ENCODE data around the gene CNNM4. TPM values are rescaled to one million over a fixed set of nuclear protein-coding genes. Genes with fewer than 3 reads are reported as not detected.
A peak's percentile ranks its signal among the peaks of the same experiment; 100 is the strongest.

CNNM4 gene
- total and polyA plus RNA-seq, 4 donors, result 0.82 to 2.3 (median 2.1) TPM

DNA sequence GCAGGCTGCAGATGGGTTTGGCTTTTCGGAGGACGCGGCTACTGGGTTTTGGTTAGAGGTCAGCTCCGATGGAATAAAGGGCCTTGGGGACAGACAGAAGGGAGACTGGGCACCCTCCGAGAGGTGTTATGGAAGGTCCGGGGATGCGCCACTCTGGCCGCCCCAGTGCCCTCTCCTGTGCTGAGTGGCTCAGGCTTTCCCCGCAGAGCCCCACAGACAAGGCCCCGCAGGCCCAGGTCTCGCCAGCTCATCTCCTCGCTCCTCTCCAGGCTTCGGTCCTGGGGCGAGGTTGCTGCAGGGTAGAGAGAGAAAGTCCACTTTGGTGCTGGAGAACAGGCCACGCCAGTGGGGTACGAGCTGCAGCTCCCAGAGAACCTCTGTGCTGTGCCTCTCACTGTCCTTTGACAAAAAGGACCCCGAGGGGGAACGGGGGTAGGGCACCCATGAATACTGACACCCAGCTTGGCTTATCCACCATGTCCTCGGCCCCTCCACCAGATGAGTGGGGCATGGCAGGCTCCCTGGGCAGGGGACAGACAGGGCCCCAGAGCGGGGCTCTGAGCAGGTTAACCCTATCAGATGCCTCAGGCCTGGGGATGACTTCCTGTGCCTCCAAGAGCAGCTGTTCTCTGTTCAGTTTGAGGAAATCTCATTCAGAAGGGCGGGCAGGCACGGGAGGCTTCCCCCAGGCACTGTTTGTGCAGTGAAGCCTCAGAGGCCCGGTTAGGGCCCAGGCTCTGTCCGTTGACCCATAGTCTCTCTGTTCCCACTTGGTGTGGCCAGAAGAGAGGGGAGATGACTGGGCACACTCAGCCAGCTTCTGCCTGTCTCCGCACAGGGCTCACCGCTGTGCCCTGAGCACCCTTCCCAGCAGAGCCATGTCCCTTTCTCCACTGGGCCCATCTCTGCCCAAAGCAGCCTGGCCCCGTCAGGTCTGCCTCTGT, 39.6 kb downstream of the CNNM4 start:
- DNase-seq (ENCODE audit: low spot score), result no peak
- H3K27ac ChIP-seq (ENCODE audit: low read depth in 1 of 2, low read length in 2 of 2), result no peak overlapping the region
- peaks cover 0 to 5% (median 4%) of the 10 kb centered on the region in 4 donors for H3K4me1 ChIP-seq (ENCODE audit: control insufficient read depth in 4 of 4, insufficient read depth in 4 of 4, low read length in 3 of 4)
- TF ChIP-seq RAD21 (IDR thresholded peaks at IDR 0.05), result no peak
- TF ChIP-seq, protein P1, sequence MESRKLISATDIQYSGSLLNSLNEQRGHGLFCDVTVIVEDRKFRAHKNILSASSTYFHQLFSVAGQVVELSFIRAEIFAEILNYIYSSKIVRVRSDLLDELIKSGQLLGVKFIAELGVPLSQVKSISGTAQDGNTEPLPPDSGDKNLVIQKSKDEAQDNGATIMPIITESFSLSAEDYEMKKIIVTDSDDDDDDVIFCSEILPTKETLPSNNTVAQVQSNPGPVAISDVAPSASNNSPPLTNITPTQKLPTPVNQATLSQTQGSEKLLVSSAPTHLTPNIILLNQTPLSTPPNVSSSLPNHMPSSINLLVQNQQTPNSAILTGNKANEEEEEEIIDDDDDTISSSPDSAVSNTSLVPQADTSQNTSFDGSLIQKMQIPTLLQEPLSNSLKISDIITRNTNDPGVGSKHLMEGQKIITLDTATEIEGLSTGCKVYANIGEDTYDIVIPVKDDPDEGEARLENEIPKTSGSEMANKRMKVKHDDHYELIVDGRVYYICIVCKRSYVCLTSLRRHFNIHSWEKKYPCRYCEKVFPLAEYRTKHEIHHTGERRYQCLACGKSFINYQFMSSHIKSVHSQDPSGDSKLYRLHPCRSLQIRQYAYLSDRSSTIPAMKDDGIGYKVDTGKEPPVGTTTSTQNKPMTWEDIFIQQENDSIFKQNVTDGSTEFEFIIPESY (IDR thresholded peaks at IDR 0.05), result no peak
- TF ChIP-seq, protein P2, sequence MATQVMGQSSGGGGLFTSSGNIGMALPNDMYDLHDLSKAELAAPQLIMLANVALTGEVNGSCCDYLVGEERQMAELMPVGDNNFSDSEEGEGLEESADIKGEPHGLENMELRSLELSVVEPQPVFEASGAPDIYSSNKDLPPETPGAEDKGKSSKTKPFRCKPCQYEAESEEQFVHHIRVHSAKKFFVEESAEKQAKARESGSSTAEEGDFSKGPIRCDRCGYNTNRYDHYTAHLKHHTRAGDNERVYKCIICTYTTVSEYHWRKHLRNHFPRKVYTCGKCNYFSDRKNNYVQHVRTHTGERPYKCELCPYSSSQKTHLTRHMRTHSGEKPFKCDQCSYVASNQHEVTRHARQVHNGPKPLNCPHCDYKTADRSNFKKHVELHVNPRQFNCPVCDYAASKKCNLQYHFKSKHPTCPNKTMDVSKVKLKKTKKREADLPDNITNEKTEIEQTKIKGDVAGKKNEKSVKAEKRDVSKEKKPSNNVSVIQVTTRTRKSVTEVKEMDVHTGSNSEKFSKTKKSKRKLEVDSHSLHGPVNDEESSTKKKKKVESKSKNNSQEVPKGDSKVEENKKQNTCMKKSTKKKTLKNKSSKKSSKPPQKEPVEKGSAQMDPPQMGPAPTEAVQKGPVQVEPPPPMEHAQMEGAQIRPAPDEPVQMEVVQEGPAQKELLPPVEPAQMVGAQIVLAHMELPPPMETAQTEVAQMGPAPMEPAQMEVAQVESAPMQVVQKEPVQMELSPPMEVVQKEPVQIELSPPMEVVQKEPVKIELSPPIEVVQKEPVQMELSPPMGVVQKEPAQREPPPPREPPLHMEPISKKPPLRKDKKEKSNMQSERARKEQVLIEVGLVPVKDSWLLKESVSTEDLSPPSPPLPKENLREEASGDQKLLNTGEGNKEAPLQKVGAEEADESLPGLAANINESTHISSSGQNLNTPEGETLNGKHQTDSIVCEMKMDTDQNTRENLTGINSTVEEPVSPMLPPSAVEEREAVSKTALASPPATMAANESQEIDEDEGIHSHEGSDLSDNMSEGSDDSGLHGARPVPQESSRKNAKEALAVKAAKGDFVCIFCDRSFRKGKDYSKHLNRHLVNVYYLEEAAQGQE (IDR thresholded peaks at IDR 0.05), result no peak
- TF ChIP-seq, protein P3, sequence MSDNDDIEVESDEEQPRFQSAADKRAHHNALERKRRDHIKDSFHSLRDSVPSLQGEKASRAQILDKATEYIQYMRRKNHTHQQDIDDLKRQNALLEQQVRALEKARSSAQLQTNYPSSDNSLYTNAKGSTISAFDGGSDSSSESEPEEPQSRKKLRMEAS (IDR thresholded peaks at IDR 0.05), result no peak
- H3K9me3 ChIP-seq (ENCODE audit: control insufficient read depth in 4 of 4, low read length in 3 of 4), result no peaks in the 10 kb centered on the region
- peaks cover 0 to 11% (median 2%) of the 10 kb centered on the region in 4 donors for H3K36me3 ChIP-seq (ENCODE audit: control insufficient read depth in 4 of 4, insufficient read depth in 3 of 4, low read depth in 1 of 4, low read length in 3 of 4)
- no peak overlapping the region for H3K9ac ChIP-seq (ENCODE audit: low read depth in 1 of 2, low read length in 2 of 2)
- 86% methylated on average over 27 of the region's 27 CpGs for WGBS
- H3K27me3 ChIP-seq (ENCODE audit: control insufficient read depth in 4 of 4, insufficient read depth in 4 of 4, low read length in 3 of 4), result no peaks in the 10 kb centered on the region
- no peak overlapping the region for H3K4me3 ChIP-seq (ENCODE audit: low read depth in 1 of 3, low read length in 3 of 3)

DNA sequence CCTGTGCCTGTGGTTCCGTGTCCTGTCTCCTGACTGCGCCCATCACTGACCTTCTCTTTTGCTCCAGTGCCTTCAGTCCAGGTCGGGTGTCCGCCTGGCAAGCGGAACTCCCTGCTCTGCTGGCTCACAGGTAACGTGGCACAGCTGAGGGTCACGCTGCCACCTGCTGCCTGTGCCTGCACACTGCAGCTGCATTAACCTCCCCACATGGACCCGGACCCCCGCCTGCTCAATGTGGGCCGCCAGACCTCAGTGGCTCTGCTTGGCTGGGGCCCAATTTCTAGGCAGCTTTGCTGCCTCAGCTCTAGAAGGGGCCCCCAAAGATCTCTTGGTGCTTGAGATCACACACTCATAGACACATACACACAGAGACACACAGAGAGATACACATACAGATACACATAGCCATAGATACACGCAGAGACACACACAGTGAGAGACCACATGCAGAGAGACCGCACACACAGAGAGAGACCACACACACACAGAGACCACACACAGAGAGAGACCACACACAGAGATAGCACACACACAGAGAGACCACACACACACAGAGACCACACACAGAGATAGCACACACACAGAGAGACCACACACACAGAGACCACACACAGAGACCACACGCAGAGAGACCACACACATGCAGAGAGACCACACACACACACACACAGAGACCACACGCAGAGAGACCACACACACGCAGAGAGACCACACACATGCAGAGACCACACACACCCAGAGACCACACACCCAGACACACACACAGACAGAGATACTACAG, 40.5 kb downstream of the CNNM4 start:
- no peaks in the 10 kb centered on the region for H3K9me3 ChIP-seq (ENCODE audit: control insufficient read depth in 4 of 4, low read length in 3 of 4)
- TF ChIP-seq RXRA (IDR thresholded peaks at IDR 0.05), result peak; percentile 15 to 57
- TF ChIP-seq, protein P3 (IDR thresholded peaks at IDR 0.05), result no peak
- TF ChIP-seq RAD21 (IDR thresholded peaks at IDR 0.05), result peak; percentile 88 to 95
- no peak for TF ChIP-seq SP1 (IDR thresholded peaks at IDR 0.05)
- TF ChIP-seq HNF4A (conservative IDR thresholded peaks at IDR 0.05), result peak; percentile 68 to 75
- TF ChIP-seq, protein P4, sequence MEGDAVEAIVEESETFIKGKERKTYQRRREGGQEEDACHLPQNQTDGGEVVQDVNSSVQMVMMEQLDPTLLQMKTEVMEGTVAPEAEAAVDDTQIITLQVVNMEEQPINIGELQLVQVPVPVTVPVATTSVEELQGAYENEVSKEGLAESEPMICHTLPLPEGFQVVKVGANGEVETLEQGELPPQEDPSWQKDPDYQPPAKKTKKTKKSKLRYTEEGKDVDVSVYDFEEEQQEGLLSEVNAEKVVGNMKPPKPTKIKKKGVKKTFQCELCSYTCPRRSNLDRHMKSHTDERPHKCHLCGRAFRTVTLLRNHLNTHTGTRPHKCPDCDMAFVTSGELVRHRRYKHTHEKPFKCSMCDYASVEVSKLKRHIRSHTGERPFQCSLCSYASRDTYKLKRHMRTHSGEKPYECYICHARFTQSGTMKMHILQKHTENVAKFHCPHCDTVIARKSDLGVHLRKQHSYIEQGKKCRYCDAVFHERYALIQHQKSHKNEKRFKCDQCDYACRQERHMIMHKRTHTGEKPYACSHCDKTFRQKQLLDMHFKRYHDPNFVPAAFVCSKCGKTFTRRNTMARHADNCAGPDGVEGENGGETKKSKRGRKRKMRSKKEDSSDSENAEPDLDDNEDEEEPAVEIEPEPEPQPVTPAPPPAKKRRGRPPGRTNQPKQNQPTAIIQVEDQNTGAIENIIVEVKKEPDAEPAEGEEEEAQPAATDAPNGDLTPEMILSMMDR (IDR thresholded peaks at IDR 0.05; ENCODE audit: low read depth, low read length, missing input control), result peak; percentile 92
- H3K27me3 ChIP-seq (ENCODE audit: control insufficient read depth in 4 of 4, insufficient read depth in 4 of 4, low read length in 3 of 4), result no peaks in the 10 kb centered on the region
- H3K36me3 ChIP-seq (ENCODE audit: control insufficient read depth in 4 of 4, insufficient read depth in 3 of 4, low read depth in 1 of 4, low read length in 3 of 4), result peaks cover 0 to 11% (median 2%) of the 10 kb centered on the region in 4 donors
- H3K4me3 ChIP-seq (ENCODE audit: low read depth in 1 of 3, low read length in 3 of 3), result no peak overlapping the region
- H3K4me1 ChIP-seq (ENCODE audit: control insufficient read depth in 4 of 4, insufficient read depth in 4 of 4, low read length in 3 of 4), result peaks cover 0 to 5% (median 4%) of the 10 kb centered on the region in 4 donors
- H3K27ac ChIP-seq (ENCODE audit: low read depth in 1 of 2, low read length in 2 of 2), result no peak overlapping the region
- WGBS, result 35% methylated on average over 15 of the region's 15 CpGs
- no peak overlapping the region for H3K9ac ChIP-seq (ENCODE audit: low read depth in 1 of 2, low read length in 2 of 2)
- peak; percentile 74 for DNase-seq (ENCODE audit: low spot score)
